ENCODE data around the gene NCKAP5.

GRCh38 chr2:133078667-133079411, 489.4 kb downstream of the NCKAP5 start:
- TF ChIP-seq, protein P1, sequence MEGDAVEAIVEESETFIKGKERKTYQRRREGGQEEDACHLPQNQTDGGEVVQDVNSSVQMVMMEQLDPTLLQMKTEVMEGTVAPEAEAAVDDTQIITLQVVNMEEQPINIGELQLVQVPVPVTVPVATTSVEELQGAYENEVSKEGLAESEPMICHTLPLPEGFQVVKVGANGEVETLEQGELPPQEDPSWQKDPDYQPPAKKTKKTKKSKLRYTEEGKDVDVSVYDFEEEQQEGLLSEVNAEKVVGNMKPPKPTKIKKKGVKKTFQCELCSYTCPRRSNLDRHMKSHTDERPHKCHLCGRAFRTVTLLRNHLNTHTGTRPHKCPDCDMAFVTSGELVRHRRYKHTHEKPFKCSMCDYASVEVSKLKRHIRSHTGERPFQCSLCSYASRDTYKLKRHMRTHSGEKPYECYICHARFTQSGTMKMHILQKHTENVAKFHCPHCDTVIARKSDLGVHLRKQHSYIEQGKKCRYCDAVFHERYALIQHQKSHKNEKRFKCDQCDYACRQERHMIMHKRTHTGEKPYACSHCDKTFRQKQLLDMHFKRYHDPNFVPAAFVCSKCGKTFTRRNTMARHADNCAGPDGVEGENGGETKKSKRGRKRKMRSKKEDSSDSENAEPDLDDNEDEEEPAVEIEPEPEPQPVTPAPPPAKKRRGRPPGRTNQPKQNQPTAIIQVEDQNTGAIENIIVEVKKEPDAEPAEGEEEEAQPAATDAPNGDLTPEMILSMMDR (IDR thresholded peaks at IDR 0.05; ENCODE audit: low read length), result no peak
- no peak for TF ChIP-seq EZH2 (IDR thresholded peaks at IDR 0.05; ENCODE audit: borderline replicate concordance, low read length)
